Measurements from ENCODE around the gene ZMYM2. TPM values are rescaled to one million over a fixed set of nuclear protein-coding genes. Genes with fewer than 3 reads are reported as not detected.

ZMYM2 gene
- polyA plus RNA-seq, 2 of the 4 experiments (the other 2 are of a cell fraction), result 21.7 to 56.7 TPM

DNA sequence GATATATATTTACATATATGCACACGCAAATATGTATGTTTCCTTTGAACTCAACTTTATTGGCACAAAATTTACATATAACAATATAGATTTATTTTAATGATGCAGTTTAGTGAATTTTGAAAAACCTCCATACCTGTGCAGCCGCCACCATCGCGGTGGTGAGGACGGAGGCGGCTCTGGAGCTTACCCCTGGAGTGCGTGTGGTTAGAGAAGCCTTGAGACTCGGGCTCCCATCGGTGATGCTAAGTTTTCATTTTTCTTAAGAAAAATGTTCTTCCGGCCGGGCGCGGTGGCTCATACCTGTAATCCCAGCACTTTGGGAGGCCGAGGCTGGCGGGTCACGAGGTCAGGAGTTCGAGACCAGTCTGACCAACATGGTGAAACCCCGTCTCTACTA, 170.5 kb downstream of the ZMYM2 start:
- no peak for TF ChIP-seq HOXB13 (CRISPR knock-in tag; IDR thresholded peaks at IDR 0.05; ENCODE audit: low read depth)
- no peak for TF ChIP-seq HOXB5 (CRISPR knock-in tag; IDR thresholded peaks at IDR 0.05)
- TF ChIP-seq POLR2A (IDR thresholded peaks at IDR 0.05; ENCODE audit: low read length), result no peak
- TF ChIP-seq, protein P1, sequence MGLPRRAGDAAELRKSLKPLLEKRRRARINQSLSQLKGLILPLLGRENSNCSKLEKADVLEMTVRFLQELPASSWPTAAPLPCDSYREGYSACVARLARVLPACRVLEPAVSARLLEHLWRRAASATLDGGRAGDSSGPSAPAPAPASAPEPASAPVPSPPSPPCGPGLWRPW (IDR thresholded peaks at IDR 0.05), result no peak
- FAIRE-seq (no peak), ATAC-seq (no peak), DNase-seq (ENCODE audit: low read depth in 1 of 2, low spot score in 1 of 2) (no peak)
- H3K4me3 ChIP-seq, result no peak overlapping the region
- no peaks in the 10 kb centered on the region for H3K9me3 ChIP-seq
- WGBS (ENCODE audit: missing lambda C conversion rate), result 85% methylated on average over 14 of the region's 18 CpGs
- H3K27ac ChIP-seq, result no peak overlapping the region
- H3K4me2 ChIP-seq, result no peak overlapping the region
- POLR2A ChIA-PET, result interaction anchor here (2.4 kb wide), 1 partner anchor 10 kb away, joined by 32 read pairs; no protein-coding TSS in a partner anchor
- H3K4me1 ChIP-seq, result peaks cover 13% of the 10 kb centered on the region; the same call in 2 of the 3 replicates
- CTCF ChIA-PET, result interaction anchor here (0.7 to 2.9 kb wide), 4 partner anchors 24 to 38 kb away, joined by 3 to 19 read pairs (median 4); partner anchors contain the start of gene GJA3

DNA sequence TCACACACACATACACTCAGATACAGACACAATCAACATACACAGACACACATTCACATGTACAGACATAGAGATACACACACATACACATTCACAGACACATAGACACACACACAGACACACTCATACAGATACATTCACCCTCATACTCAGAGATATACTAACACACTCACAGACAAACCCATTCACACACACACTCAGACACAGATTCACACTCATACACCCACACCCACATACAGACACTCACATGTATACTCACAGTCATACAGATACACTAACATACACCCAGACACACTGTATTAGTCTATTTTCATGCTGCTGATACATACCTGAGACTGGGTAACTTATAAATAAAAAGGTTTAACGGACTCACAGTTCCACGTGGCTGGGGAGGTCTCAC, 171.5 kb downstream of the ZMYM2 start:
- Histone ChIP-seq H3K4me1 (peaks cover 12% of the 10 kb centered on the region; the same call in 2 of the 3 replicates), H3K9me3 (no peaks in the 10 kb centered on the region), H3K4me3 (no peak overlapping the region), H3K4me2 (no peak overlapping the region), H3K27ac (no peak overlapping the region)
- ATAC-seq, result no peak
- CTCF ChIA-PET, result no interaction called here
- 43% methylated on average over 2 of the region's 2 CpGs for WGBS (ENCODE audit: missing lambda C conversion rate)
- FAIRE-seq, result no peak
- POLR2A ChIA-PET, result no interaction called here
- DNase-seq (ENCODE audit: low read depth in 1 of 2, low spot score in 1 of 2), result no peak
- TF ChIP-seq MYC (IDR thresholded peaks at IDR 0.05; ENCODE audit: borderline replicate concordance, low read length), result no peak
- no peak for TF ChIP-seq EP300 (IDR thresholded peaks at IDR 0.05)
- TF ChIP-seq FOXS1 (CRISPR knock-in tag; IDR thresholded peaks at IDR 0.05), result no peak
- TF ChIP-seq PHF8 (IDR thresholded peaks at IDR 0.05; ENCODE audit: borderline replicate concordance, low read depth), result no peak
- TF ChIP-seq, protein P2, sequence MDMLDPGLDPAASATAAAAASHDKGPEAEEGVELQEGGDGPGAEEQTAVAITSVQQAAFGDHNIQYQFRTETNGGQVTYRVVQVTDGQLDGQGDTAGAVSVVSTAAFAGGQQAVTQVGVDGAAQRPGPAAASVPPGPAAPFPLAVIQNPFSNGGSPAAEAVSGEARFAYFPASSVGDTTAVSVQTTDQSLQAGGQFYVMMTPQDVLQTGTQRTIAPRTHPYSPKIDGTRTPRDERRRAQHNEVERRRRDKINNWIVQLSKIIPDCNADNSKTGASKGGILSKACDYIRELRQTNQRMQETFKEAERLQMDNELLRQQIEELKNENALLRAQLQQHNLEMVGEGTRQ (IDR thresholded peaks at IDR 0.05), result no peak
- TF ChIP-seq, protein P1 (IDR thresholded peaks at IDR 0.05), result no peak
- no peak for TF ChIP-seq EHMT2 (IDR thresholded peaks at IDR 0.05; ENCODE audit: low read depth)
- no peak for TF ChIP-seq RNF2 (IDR thresholded peaks at IDR 0.05; ENCODE audit: borderline replicate concordance, low read depth)
- TF ChIP-seq, protein P3, sequence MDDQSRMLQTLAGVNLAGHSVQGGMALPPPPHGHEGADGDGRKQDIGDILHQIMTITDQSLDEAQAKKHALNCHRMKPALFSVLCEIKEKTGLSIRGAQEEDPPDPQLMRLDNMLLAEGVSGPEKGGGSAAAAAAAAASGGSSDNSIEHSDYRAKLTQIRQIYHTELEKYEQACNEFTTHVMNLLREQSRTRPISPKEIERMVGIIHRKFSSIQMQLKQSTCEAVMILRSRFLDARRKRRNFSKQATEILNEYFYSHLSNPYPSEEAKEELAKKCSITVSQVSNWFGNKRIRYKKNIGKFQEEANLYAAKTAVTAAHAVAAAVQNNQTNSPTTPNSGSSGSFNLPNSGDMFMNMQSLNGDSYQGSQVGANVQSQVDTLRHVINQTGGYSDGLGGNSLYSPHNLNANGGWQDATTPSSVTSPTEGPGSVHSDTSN (IDR thresholded peaks at IDR 0.05), result no peak

DNA sequence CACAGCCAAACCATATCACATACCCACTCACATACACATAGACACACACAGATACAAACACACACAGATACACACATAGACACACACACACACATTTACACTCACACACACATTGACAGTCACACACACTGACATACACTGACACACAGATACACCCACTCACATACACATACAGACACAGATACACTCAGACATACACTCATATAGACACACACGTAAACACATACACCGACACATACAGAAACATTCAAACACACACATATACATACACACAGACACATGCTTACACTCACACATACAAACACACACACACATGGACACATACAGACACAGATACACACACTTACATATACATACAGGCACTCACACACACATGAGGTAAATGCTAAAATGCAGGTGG, 172.1 kb downstream of the ZMYM2 start:
- no peak overlapping the region for H3K4me2 ChIP-seq
- DNase-seq (ENCODE audit: low read depth in 1 of 2, low spot score in 1 of 2), result no peak
- H3K27ac ChIP-seq, result no peak overlapping the region
- no peak for FAIRE-seq
- no peak overlapping the region for H3K4me3 ChIP-seq
- no peaks in the 10 kb centered on the region for H3K9me3 ChIP-seq
- ChIA-PET CTCF (interaction anchor here (0.8 kb wide), 1 partner anchor 33 kb away, joined by 4 read pairs; no protein-coding TSS in a partner anchor), POLR2A (no interaction called here)
- WGBS (ENCODE audit: missing lambda C conversion rate), result 86% methylated on average over 2 of the region's 2 CpGs
- peaks cover 6% of the 10 kb centered on the region; the same call in 1 of the 3 replicates for H3K4me1 ChIP-seq
- ATAC-seq, result no peak
- no peak for TF ChIP-seq FOSB (CRISPR knock-in tag; IDR thresholded peaks at IDR 0.05)
- TF ChIP-seq HDAC2 (IDR thresholded peaks at IDR 0.05), result no peak
- TF ChIP-seq CHD4 (IDR thresholded peaks at IDR 0.05; ENCODE audit: borderline replicate concordance), result no peak
- TF ChIP-seq, protein P4, sequence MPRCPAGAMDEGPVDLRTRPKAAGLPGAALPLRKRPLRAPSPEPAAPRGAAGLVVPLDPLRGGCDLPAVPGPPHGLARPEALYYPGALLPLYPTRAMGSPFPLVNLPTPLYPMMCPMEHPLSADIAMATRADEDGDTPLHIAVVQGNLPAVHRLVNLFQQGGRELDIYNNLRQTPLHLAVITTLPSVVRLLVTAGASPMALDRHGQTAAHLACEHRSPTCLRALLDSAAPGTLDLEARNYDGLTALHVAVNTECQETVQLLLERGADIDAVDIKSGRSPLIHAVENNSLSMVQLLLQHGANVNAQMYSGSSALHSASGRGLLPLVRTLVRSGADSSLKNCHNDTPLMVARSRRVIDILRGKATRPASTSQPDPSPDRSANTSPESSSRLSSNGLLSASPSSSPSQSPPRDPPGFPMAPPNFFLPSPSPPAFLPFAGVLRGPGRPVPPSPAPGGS (IDR thresholded peaks at IDR 0.05), result no peak
- TF ChIP-seq, protein P5, sequence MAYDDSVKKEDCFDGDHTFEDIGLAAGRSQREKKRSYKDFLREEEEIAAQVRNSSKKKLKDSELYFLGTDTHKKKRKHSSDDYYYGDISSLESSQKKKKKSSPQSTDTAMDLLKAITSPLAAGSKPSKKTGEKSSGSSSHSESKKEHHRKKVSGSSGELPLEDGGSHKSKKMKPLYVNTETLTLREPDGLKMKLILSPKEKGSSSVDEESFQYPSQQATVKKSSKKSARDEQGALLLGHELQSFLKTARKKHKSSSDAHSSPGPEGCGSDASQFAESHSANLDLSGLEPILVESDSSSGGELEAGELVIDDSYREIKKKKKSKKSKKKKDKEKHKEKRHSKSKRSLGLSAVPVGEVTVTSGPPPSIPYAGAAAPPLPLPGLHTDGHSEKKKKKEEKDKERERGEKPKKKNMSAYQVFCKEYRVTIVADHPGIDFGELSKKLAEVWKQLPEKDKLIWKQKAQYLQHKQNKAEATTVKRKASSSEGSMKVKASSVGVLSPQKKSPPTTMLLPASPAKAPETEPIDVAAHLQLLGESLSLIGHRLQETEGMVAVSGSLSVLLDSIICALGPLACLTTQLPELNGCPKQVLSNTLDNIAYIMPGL (CRISPR knock-in tag; IDR thresholded peaks at IDR 0.05; ENCODE audit: borderline replicate concordance), result no peak
- TF ChIP-seq EHMT2 (IDR thresholded peaks at IDR 0.05; ENCODE audit: low read depth), result no peak
- no peak for TF ChIP-seq SMC3 (IDR thresholded peaks at IDR 0.05)
- no peak for TF ChIP-seq CBX2 (IDR thresholded peaks at IDR 0.05; ENCODE audit: borderline replicate concordance, low read depth)
- no peak for TF ChIP-seq HOXA7 (CRISPR knock-in tag; IDR thresholded peaks at IDR 0.05)
- TF ChIP-seq FOXS1 (CRISPR knock-in tag; IDR thresholded peaks at IDR 0.05), result no peak
- TF ChIP-seq, protein P6, sequence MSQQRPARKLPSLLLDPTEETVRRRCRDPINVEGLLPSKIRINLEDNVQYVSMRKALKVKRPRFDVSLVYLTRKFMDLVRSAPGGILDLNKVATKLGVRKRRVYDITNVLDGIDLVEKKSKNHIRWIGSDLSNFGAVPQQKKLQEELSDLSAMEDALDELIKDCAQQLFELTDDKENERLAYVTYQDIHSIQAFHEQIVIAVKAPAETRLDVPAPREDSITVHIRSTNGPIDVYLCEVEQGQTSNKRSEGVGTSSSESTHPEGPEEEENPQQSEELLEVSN (IDR thresholded peaks at IDR 0.05; ENCODE audit: borderline replicate concordance, low read depth), result no peak
- no peak for TF ChIP-seq NFE2L2 (conservative IDR thresholded peaks at IDR 0.05; ENCODE audit: low read length)
- TF ChIP-seq POLR2AphosphoS2 (conservative IDR thresholded peaks at IDR 0.05; ENCODE audit: low read length), result no peak
- TF ChIP-seq HOXB5 (CRISPR knock-in tag; IDR thresholded peaks at IDR 0.05), result no peak
- no peak for TF ChIP-seq CEBPB (IDR thresholded peaks at IDR 0.05)
- TF ChIP-seq, protein P2 (IDR thresholded peaks at IDR 0.05), result no peak
- TF ChIP-seq KDM1A (IDR thresholded peaks at IDR 0.05; ENCODE audit: low read depth), result no peak
- TF ChIP-seq BHLHE40 (IDR thresholded peaks at IDR 0.05; ENCODE audit: low read depth, low read length), result no peak

All from A549 (cell line).